Measurements from ENCODE around the gene AKNAD1. TPM values are rescaled to one million over a fixed set of nuclear protein-coding genes. Genes with fewer than 3 reads are reported as not detected.

Gene AKNAD1
- total RNA-seq, 2 experiments from 2014 or later = not detected

GRCh38 chr1:108845446-108845845 is 11.4 kb downstream of the AKNAD1 start:
- Mint-ChIP-seq H3K27ac (no peak overlapping the region), H3K9me3 (no peaks in the 10 kb centered on the region), H3K27me3 (peaks cover 1% of the 10 kb centered on the region), H3K4me3 (no peak overlapping the region), H3K36me3 (ENCODE audit: low read depth) (no peaks in the 10 kb centered on the region), H3K4me1 (ENCODE audit: low read depth) (no peaks in the 10 kb centered on the region)
- ATAC-seq = no peak
- no peak for DNase-seq
- POLR2A ChIA-PET = no interaction called here
- CTCF ChIA-PET = interaction anchor here (2.1 to 8.8 kb wide), 2 partner anchors 18 to 53 kb away, joined by 5 to 74 read pairs; no protein-coding TSS in a partner anchor
- intact Hi-C loops (cut with micrococcal nuclease) = no loop called here
- TF ChIP-seq CTCF (IDR thresholded peaks at IDR 0.05) = no peak

GRCh38 chr1:108843390-108844137 is 13.3 kb downstream of the AKNAD1 start:
- CTCF ChIA-PET = interaction anchor here (0.9 to 8.8 kb wide), 4 partner anchors 16 to 73 kb away, joined by 3 to 74 read pairs (median 4); no protein-coding TSS in a partner anchor
- intact Hi-C loops (cut with micrococcal nuclease) = no loop called here
- TF ChIP-seq CTCF (IDR thresholded peaks at IDR 0.05) = no peak
- Mint-ChIP-seq H3K4me3 (no peak overlapping the region), H3K27me3 (no peaks in the 10 kb centered on the region), H3K4me1 (ENCODE audit: low read depth) (no peaks in the 10 kb centered on the region), H3K27ac (no peak overlapping the region), H3K9me3 (no peaks in the 10 kb centered on the region), H3K36me3 (ENCODE audit: low read depth) (no peaks in the 10 kb centered on the region)
- no peak for DNase-seq
- POLR2A ChIA-PET = no interaction called here
- ATAC-seq = no peak

GRCh38 chr1:108842525-108843181 is 14.2 kb downstream of the AKNAD1 start:
- Mint-ChIP-seq H3K27ac (no peak overlapping the region), H3K36me3 (ENCODE audit: low read depth) (no peaks in the 10 kb centered on the region), H3K4me3 (no peak overlapping the region), H3K9me3 (no peaks in the 10 kb centered on the region), H3K4me1 (ENCODE audit: low read depth) (no peaks in the 10 kb centered on the region), H3K27me3 (no peaks in the 10 kb centered on the region)
- CTCF ChIA-PET = interaction anchor here (8.8 kb wide), 1 partner anchor 15 kb away, joined by 74 read pairs; no protein-coding TSS in a partner anchor
- no peak for TF ChIP-seq CTCF (IDR thresholded peaks at IDR 0.05)
- intact Hi-C loops (cut with micrococcal nuclease) = no loop called here
- ATAC-seq = no peak
- POLR2A ChIA-PET = no interaction called here
- no peak for DNase-seq

- H3K27me3 Mint-ChIP-seq = no peaks in the 10 kb centered on the region
- ChIA-PET POLR2A (no interaction called here), CTCF (interaction anchor here (8.8 kb wide), 1 partner anchor 14 kb away, joined by 74 read pairs; no protein-coding TSS in a partner anchor)
- H3K9me3 Mint-ChIP-seq = no peaks in the 10 kb centered on the region
- no peak overlapping the region for H3K27ac Mint-ChIP-seq
- no peaks in the 10 kb centered on the region for H3K36me3 Mint-ChIP-seq (ENCODE audit: low read depth)
- DNase-seq (no peak), ATAC-seq (no peak)
- intact Hi-C loops (cut with micrococcal nuclease) = no loop called here
- no peaks in the 10 kb centered on the region for H3K4me1 Mint-ChIP-seq (ENCODE audit: low read depth)
- no peak for TF ChIP-seq CTCF (IDR thresholded peaks at IDR 0.05)
- H3K4me3 Mint-ChIP-seq = no peak overlapping the region
Measured at GRCh38 chr1:108841703-108842102, 15.2 kb downstream of the AKNAD1 start.

GRCh38 chr1:108832929-108833328 is 24.0 kb downstream of the AKNAD1 start:
- H3K27ac Mint-ChIP-seq = no peak overlapping the region
- H3K27me3 Mint-ChIP-seq = no peaks in the 10 kb centered on the region
- TF ChIP-seq CTCF (IDR thresholded peaks at IDR 0.05) = no peak
- no peaks in the 10 kb centered on the region for H3K36me3 Mint-ChIP-seq (ENCODE audit: low read depth)
- no peaks in the 10 kb centered on the region for H3K4me1 Mint-ChIP-seq (ENCODE audit: low read depth)
- no peak for ATAC-seq
- no peaks in the 10 kb centered on the region for H3K9me3 Mint-ChIP-seq
- POLR2A ChIA-PET = no interaction called here
- intact Hi-C loops (cut with micrococcal nuclease) = no loop called here
- no peak for DNase-seq
- CTCF ChIA-PET = no interaction called here
- H3K4me3 Mint-ChIP-seq = no peak overlapping the region

Measured in activated CD8-positive, alpha-beta T cell treated with anti-CD3 and anti-CD28 coated beads for 36 hours (primary cell).